ENCODE measurements around the gene CHD6.

- TF ChIP-seq YY1 (IDR thresholded peaks at IDR 0.05; ENCODE audit: insufficient read depth, insufficient read length) = no peak
- TF ChIP-seq ZNF274 (IDR thresholded peaks at IDR 0.05; ENCODE audit: low read depth, low read length) = no peak
- no peak for TF ChIP-seq SUZ12 (IDR thresholded peaks at IDR 0.05; ENCODE audit: extremely low read depth, insufficient read depth, insufficient read length)
These were observed 211.8 kb downstream of the CHD6 start for GRCh38 chr20:41406353-41406752.

Data from NT2/D1 (cell line).